Skin epidermis (tissue), 12 donors: ENCODE data around the gene MYBPC3.
A peak's percentile ranks its signal among the peaks of the same experiment; 100 is the strongest.
"Not testable (repeated sequence)": the region's sequence is repeated elsewhere in the genome, so short reads cannot be mapped to it uniquely, and the experiment has no call there.

ENCODE experiments used
- H3K27ac ChIP-seq, 21 experiments: fragments of 200-600 bp; sonication (generic) in 11 of 21; one replicate each; pipeline ENCODE4 v1.5.0; 2020; ENCODE audit warnings: mild to moderate bottlenecking in 3 of 21, inconsistent platforms in 2 of 21, moderate library complexity in 2 of 21
- H3K4me3 ChIP-seq, 7 experiments: fragments of 200-600 bp; sonication (generic) in 2 of 7; one replicate each; pipeline ENCODE4 v1.5.0; 2020; ENCODE audit warnings: inconsistent platforms in 2 of 7, mild to moderate bottlenecking in 2 of 7, moderate library complexity in 1 of 7

MYBPC3 gene

DNA sequence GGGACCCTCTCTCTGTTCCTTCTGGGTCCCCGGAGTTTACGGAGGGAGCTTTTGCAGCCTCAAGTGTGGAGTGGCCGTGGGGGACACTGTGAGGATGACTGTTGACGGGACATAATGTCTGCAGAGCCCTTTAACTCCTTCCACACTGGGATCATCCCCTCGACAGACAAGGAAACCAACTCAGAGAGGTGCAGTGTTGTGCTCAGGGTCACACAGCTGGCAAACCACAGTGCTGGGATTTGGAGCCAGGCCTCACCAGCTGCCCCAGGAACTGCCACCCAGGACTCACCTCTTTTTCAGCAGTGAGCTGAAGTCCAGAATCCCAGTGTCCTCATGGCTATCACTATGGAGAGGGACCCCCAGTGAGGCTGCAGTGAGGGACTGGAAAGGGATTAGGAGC lies 5.4 kb downstream of the MYBPC3 start:
- H3K4me3 ChIP-seq, result no peak overlapping the region
- H3K27ac ChIP-seq, result no peak overlapping the region

DNA sequence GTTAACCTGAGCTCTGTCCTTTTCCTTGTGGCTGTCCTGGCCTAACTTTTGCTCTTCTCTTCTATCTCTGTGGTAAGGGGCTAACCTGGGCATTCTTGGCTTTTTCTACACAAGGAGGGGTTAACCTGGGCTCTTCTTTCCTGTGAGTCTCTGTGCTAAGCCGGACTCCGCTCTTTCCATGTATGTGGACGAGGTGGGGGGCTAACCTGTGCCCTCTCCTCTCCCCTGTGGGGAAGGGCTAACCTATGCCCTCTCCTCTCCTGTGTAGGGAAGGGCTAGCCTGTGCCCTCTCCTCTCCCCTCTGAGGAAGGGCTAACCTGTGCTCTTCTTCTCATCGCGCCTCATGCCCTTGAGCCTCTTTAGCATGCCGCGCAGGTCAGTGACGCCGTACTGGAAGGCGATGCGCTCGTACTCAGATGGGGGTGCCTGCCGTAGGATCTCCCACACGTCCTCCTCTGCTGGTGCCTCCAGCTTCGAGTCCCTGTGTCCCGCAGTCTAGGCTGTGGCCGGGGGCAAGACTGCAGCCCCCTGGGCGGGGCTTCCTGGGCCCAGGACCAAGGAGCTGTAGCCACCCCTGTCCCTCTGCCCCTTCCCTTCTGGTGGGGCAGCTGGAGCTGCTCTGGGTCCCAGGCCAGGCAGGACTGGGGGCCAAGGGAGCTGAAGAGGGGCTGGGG lies 6.5 kb downstream of the MYBPC3 start:
- Histone ChIP-seq H3K27ac (no peak overlapping the region), H3K4me3 (no peak overlapping the region)

- Histone ChIP-seq H3K27ac (no peak overlapping the region), H3K4me3 (no peak overlapping the region)
Observed at GRCh38 chr11:47342854-47343253, 9.6 kb downstream of the MYBPC3 start.

GRCh38 chr11:47342036-47342803 lies 10.3 kb downstream of the MYBPC3 start:
- Histone ChIP-seq H3K4me3 (no peak overlapping the region), H3K27ac (no peak overlapping the region)

- no peak overlapping the region for H3K27ac ChIP-seq
Observed at GRCh38 chr11:47340980-47341775, 11.3 kb downstream of the MYBPC3 start.

GRCh38 chr11:47340010-47340409 lies 12.5 kb downstream of the MYBPC3 start:
- Histone ChIP-seq H3K4me3 (no peak overlapping the region), H3K27ac (no peak overlapping the region)

More at GRCh38 chr11:47340980-47341775, 11.3 kb downstream of the MYBPC3 start:
- no peak overlapping the region for H3K4me3 ChIP-seq

DNA sequence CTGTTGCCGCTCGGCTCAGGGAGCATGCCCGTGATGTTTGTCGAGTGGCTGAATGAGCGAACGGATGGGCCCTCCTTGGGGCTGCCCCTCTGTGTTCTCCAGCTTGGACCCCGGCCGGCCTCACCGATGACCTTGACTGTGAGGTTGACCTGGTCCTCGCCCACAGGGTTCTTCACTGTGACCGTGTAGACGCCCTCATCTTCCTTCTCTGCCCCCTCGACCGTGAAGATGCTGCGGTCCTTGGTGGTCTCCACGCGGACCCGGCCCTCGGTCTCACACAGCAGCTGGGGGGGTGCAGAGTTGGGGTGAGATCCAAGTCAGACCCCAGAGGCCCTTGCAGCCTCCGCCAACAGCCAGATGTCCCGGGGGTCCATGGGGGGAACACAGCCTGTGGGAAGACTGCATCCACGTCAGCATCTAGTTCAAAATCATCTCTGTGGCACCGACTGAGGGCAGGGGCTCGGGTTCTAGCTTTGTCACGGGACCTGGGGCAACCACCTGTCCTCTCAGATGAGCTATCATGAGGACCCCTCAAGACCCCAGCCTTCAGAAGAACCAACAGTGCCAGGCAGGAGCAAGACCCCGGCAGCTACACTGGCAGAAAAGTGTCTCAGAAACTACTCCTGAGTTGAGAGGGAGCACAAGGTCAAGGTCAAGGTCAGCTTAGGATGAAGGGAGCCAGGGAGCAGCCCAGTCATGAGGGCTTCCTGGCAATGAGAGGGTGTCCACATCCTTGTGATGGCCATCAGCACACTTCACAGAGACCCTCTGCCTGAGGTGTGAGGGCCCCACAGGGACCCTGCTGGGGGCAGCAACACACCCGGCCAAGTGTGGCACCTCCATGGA lies 13.9 kb downstream of the MYBPC3 start:
- H3K4me3 ChIP-seq, result no peak overlapping the region
- H3K27ac ChIP-seq, result no peak overlapping the region

GRCh38 chr11:47337229-47337924 lies 15.1 kb downstream of the MYBPC3 start:
- no peak overlapping the region for H3K27ac ChIP-seq
- H3K4me3 ChIP-seq, result no peak overlapping the region

GRCh38 chr11:47336595-47336994 lies 15.9 kb downstream of the MYBPC3 start:
- no peak overlapping the region for H3K27ac ChIP-seq
- no peak overlapping the region for H3K4me3 ChIP-seq

- Histone ChIP-seq H3K4me3 (no peak overlapping the region), H3K27ac (no peak overlapping the region)
Observed at GRCh38 chr11:47335733-47336132, 16.8 kb downstream of the MYBPC3 start.

GRCh38 chr11:47334699-47335411 lies 17.6 kb downstream of the MYBPC3 start:
- not testable (repeated sequence) for H3K4me3 ChIP-seq, H3K27ac ChIP-seq

DNA sequence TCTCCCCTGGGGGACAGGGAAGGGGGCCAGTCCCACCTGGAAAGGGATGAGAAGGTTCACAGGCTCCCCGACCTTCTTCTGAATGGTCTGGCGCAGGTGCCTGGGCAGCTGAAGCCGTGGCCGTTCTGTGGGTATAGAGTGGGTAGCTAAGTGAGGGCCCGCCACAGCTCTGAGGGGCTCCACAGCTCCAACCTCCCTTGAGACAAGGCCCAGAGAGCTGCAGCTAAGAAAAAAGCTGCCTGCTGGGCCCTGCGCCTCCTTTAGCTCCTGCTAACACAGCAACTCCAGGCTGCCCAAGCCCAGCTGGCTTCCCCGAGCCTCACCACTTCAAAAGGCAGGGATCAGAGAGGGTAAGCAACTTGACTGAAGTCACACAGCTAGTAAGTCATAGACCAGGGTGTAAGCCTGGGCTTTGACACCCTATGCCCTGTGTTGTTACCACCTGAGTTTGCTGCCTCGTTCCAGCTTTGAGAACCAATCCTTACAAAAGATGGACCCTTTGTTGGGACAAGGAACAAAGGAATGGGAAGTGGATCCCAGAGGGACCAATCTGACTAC lies 18.5 kb downstream of the MYBPC3 start:
- Histone ChIP-seq H3K4me3 (no peak overlapping the region), H3K27ac (no peak overlapping the region)

DNA sequence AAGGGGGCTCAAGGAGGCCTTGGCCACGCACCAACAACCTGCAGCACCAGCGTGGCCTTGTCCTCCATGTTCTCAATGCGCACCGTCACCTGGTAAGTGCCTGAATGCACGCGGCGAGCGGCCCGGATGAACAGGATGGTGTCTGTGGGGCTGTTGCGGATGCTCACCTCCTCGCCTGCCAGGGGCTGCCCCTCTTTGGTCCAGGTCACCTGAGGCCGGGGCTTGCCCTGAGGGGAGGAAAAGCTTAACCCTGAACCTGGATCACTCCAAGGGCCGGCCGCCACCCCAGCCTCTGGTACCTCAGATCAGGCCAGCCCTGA lies 19.0 kb downstream of the MYBPC3 start:
- H3K4me3 ChIP-seq, result no peak overlapping the region
- H3K27ac ChIP-seq, result no peak overlapping the region

DNA sequence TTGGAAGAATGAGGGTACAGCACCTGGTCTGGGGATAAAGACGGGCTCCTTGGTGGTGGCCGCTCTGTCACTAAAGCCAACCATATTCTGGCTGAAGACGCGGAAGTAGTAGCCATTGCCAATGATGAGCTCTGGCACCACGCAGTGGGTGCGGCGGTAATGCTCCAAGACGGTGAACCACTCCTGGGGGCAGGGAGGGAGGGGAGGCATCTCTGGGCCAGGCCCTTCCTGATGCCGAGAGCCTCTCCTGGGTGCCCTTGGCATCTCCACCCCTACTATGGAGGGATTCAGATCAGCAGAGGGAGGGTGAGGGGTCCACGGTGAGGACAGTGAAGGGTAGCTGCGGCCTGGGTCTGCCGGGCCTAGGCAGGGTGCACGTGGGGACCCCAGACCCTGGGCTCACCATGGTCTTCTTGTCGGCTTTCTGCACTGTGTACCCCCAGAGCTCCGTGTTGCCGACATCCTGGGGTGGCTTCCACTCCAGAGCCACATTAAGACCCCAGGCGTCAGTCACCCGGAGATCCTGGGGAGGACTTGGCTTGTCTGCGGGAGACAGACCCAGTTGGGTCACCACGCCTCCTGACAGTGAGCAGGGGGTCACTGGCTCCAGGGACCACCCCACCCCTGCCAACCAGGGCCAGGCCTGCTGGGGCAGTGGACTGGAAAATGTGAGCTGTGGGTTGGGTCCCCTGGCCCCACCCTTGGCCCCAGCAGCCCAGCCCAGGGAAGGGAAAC lies 19.5 kb downstream of the MYBPC3 start:
- H3K4me3 ChIP-seq, result no peak overlapping the region
- H3K27ac ChIP-seq, result no peak overlapping the region

DNA sequence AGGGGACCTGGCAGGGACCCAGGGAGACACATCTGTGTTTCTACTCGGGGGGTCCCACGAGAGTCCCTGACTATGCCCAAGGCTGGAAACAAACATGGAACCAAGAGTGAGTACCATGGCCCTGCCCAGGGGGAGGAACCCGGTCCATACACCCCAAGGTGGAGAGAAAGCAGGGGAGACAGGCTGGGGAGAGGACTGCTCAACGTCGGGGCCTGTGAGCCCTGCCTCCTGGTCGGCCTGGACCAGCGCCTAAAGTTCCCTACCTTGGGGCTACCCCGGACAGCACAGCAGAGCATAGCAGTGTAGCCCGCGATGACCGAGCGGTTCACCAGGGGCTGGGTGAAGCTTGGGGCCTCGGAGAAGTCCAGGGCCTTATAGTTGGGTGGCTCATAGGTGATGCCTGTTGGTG lies 20.2 kb downstream of the MYBPC3 start:
- no peak overlapping the region for H3K27ac ChIP-seq
- H3K4me3 ChIP-seq, result no peak overlapping the region

GRCh38 chr11:47331454-47332302 lies 20.8 kb downstream of the MYBPC3 start:
- Histone ChIP-seq H3K27ac (peak overlapping the region in 1 of 21 experiments; percentile 30), H3K4me3 (no peak overlapping the region)
